Kidney (tissue), 14 donors: ENCODE measurements around the gene WIZ. TPM values are rescaled to one million over a fixed set of nuclear protein-coding genes. Genes with fewer than 3 reads are reported as not detected.
A peak's percentile ranks its signal among the peaks of the same experiment; 100 is the strongest.

Experiments used
- DNase-seq, 5 donors: peaks; one replicate each; pipeline ENCODE4 v3.0.0-alpha.2; 2013 to 2020
- FAIRE-seq: peaks from 2 replicates; lab custom pipeline; 2012; peaks lifted over from hg19 to GRCh38; lab: Jason Lieb, UNC
- H3K27ac ChIP-seq, 2 donors: one replicate each; pipeline ENCODE4 v1.7.0; 2013; ENCODE audit warnings: low read depth in 2 of 2, low read length in 2 of 2, inconsistent platforms in 1 of 2
- H3K27me3 ChIP-seq: one replicate; pipeline ENCODE4 v1.7.1; 2013; ENCODE audit warnings: low read length, inconsistent platforms; ENCODE audit not compliant: control insufficient read depth, insufficient read depth
- H3K36me3 ChIP-seq, 3 donors: one replicate each; pipeline versions ENCODE4 v1.7.0 to v1.7.1; 2013; ENCODE audit warnings: low read length in 3 of 3, control low read depth in 1 of 3, inconsistent platforms in 1 of 3; ENCODE audit not compliant: insufficient read depth in 3 of 3, control insufficient read depth in 2 of 3
- H3K4me1 ChIP-seq, 3 donors: one replicate each; pipeline versions ENCODE4 v1.7.0 to v1.7.1; 2013; ENCODE audit warnings: low read length in 3 of 3, inconsistent platforms in 1 of 3, low read depth in 1 of 3; ENCODE audit not compliant: control insufficient read depth in 2 of 3, insufficient read depth in 2 of 3
- H3K4me3 ChIP-seq, 3 donors: one replicate each; pipeline versions ENCODE4 v1.7.0 to v1.8.1; 2013; ENCODE audit warnings: low read length in 3 of 3, control low read depth in 1 of 3, inconsistent platforms in 1 of 3
- H3K9ac ChIP-seq, 3 donors: one replicate each; pipeline versions ENCODE4 v1.7.0 to v1.7.1; 2013; ENCODE audit warnings: low read length in 3 of 3, control low read depth in 1 of 3, inconsistent platforms in 1 of 3
- H3K9me3 ChIP-seq, 3 donors: one replicate each; pipeline versions ENCODE4 v1.7.0 to v1.7.1; 2013; ENCODE audit warnings: low read length in 3 of 3, control low read depth in 1 of 3, inconsistent platforms in 1 of 3; ENCODE audit not compliant: control insufficient read depth in 2 of 3, insufficient read depth in 1 of 3
- intact Hi-C: fragments of 100-400 bp; cut with DNase I; formaldehyde crosslinking; loops from one replicate; pipeline ENCODE4 v1.11.1; 2022
- polyA plus RNA-seq: library from polyadenylated mRNA; stranded (reverse); fragments of 350-450 nt; fragmentation: Illumina TruSeq; extraction: RNeasy Lipid Tissue Mini Kit (QIAGEN cat#74804); gene quantifications from one replicate; pipeline ENCODE4 v1.2.3, GENCODE V29; 2014; ENCODE audit warnings: low read depth, low replicate concordance; ENCODE audit not compliant: insufficient read depth
- total RNA-seq: library from RNA; stranded (reverse); fragmentation: NEBNext Ultra II Directional; extraction: Animal tissue kit (Norgen Biotek cat#: 25700); gene quantifications from one replicate; pipeline ENCODE4 v1.2.1, GENCODE V29; 2021
- TF ChIP-seq, protein P1 (sequence below): IDR thresholded peaks from 3 replicates; pipeline ENCODE4 v1.5.1; 2012; ENCODE audit warnings: mild to moderate bottlenecking, moderate library complexity, borderline replicate concordance; ENCODE audit not compliant: insufficient read depth; ENCODE audit errors: extremely low read depth
- donor health status: control.
- donor health status: control.
- donor health status: control.
- donor health status: control.
- donor health status: control.
- donor health status: DM: yes; HTN: yes; CAD: no.
- donor health status: Normal renal cell carcinoma (clear cell type).

The WIZ gene
- total and polyA plus RNA-seq, 2 donors from 2014 or later = 15.4 to 37.1 TPM

DNA sequence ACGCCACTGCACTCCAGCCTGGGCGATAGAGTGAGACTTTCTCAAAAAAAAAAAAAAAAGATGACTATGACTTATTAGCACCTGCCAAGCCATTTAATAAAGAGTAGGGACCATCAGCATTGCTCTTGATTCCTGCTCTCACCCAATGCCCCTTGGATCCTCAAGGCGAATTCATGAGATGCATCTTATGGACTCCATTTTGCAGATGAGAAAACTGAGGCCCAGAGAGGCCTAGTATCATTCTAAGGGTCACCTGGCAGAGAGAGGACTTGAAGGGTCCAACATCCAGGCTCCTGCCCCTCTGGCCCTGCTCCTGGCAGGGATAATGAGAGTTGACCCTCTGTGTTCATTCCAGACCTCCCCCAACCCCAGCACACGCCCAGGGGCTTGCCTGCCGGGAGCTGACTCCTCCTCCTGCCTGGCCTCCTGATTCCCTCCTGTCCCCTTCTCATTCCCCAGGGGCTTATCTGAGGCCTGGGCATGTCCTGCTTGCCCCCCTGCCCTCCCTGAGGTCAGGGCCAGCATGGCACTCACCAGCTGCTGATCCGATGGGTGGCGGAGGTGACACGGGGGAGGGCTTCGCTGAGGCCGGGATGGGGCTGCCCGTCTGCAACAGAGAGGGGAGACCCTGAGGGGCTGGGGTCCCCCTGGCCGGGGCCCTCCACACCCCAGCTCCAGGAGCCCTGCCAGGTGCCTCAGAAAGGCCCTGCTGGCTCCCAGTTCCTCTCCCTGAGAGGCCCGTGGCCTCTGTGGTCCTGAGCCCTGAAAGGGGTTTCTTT, 7.4 kb downstream of the WIZ start:
- no peak for FAIRE-seq
- H3K36me3 ChIP-seq = no peaks in the 10 kb centered on the region
- TF ChIP-seq, protein P1, sequence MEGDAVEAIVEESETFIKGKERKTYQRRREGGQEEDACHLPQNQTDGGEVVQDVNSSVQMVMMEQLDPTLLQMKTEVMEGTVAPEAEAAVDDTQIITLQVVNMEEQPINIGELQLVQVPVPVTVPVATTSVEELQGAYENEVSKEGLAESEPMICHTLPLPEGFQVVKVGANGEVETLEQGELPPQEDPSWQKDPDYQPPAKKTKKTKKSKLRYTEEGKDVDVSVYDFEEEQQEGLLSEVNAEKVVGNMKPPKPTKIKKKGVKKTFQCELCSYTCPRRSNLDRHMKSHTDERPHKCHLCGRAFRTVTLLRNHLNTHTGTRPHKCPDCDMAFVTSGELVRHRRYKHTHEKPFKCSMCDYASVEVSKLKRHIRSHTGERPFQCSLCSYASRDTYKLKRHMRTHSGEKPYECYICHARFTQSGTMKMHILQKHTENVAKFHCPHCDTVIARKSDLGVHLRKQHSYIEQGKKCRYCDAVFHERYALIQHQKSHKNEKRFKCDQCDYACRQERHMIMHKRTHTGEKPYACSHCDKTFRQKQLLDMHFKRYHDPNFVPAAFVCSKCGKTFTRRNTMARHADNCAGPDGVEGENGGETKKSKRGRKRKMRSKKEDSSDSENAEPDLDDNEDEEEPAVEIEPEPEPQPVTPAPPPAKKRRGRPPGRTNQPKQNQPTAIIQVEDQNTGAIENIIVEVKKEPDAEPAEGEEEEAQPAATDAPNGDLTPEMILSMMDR = no peak
- DNase-seq = peak in 1 of 5 donors; percentile 48
- H3K9ac ChIP-seq = no peak overlapping the region
- no peak overlapping the region for H3K27ac ChIP-seq
- no peaks in the 10 kb centered on the region for H3K27me3 ChIP-seq
- H3K9me3 ChIP-seq = no peaks in the 10 kb centered on the region
- intact Hi-C loops = no loop called here
- H3K4me1 ChIP-seq = no peaks in the 10 kb centered on the region
- no peak overlapping the region for H3K4me3 ChIP-seq

DNA sequence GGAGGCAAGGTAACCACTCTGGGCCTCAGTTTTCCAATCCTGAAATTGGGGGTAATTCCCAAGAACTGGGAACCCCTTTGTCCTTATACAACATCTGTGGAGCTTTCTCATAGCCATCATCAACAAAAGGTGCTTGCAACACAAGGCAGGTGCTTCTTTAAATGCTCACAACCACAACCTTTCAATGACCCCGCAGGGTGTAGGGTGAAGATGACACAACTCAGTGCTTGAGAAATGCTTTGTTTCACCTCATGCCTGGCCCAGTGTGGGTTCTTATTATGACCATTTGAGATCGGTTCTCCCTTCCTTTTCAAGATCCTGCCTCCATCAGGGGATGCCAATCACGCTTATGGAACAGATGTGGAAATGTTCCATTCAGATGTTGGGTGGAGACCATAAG, 8.4 kb downstream of the WIZ start:
- FAIRE-seq (no peak), DNase-seq (no peak)
- no peaks in the 10 kb centered on the region for H3K9me3 ChIP-seq
- H3K4me3 ChIP-seq = no peak overlapping the region
- H3K9ac ChIP-seq = no peak overlapping the region
- intact Hi-C loops = no loop called here
- no peaks in the 10 kb centered on the region for H3K27me3 ChIP-seq
- no peaks in the 10 kb centered on the region for H3K4me1 ChIP-seq
- H3K27ac ChIP-seq = no peak overlapping the region
- TF ChIP-seq, protein P1 = no peak
- H3K36me3 ChIP-seq = no peaks in the 10 kb centered on the region

DNA sequence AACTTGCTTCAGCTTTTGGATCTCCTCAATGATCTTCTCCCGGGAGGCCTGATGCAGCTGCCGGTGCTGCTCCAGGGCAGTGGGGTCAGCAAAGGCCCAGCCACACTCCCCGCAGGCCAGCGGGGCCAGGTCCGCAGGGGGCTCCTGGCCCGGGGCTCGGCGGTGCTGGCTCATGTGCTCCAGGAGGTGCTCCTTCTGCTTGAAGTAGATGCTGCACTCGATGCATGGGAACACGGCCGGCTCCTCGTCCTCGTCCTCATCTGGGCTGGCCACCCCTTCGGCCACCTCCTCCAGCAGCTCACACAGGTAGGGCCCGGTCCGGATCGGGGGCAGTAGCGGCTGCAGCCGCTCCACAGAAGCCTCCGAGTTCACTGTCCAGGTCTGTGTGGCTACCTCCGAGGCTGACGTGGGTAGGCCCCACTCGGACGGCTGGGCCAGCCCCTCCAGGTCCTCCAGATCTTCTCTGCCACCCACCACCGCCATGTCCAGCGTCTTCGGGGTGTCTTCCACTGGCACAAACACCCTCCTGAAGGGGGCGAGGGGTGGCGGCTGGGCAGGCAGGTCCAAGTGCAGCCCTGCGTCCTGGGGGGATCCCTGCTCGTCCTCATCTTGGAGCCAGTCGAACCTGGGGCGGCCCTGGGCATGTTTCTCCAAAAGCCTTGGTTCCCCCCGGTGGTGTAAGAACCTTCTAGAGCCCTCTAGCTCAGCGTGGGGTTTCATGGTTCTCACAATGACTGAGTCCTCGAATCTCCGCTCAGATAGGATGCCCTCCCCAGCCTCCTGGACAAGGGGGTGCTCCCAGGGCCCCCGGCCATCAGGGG, 9.7 kb downstream of the WIZ start:
- Histone ChIP-seq H3K27ac (no peak overlapping the region), H3K36me3 (peaks cover 0 to 2% (median 0%) of the 10 kb centered on the region in 3 donors), H3K9ac (no peak overlapping the region), H3K9me3 (no peaks in the 10 kb centered on the region), H3K4me3 (no peak overlapping the region), H3K27me3 (no peaks in the 10 kb centered on the region), H3K4me1 (no peaks in the 10 kb centered on the region)
- FAIRE-seq (no peak), DNase-seq (peak in 1 of 5 donors; percentile 67)
- intact Hi-C loops = no loop called here
- TF ChIP-seq, protein P1 = no peak
